ENCODE measurements around the gene ANGEL1.

- no peak for TF ChIP-seq CTCF (IDR thresholded peaks at IDR 0.05; ENCODE audit: low read length)
- TF ChIP-seq EZH2 (IDR thresholded peaks at IDR 0.05; ENCODE audit: borderline replicate concordance, low read length), result no peak
These were observed 41.2 kb downstream of the ANGEL1 start for GRCh38 chr14:76771437-76771980.

Measured in OCI-LY1 (cell line).